Measurements from ENCODE around the gene TPSD1.
"Not testable (repeated sequence)": the region's sequence is repeated elsewhere in the genome, so short reads cannot be mapped to it uniquely, and the experiment has no call there.

Gene TPSD1

DNA sequence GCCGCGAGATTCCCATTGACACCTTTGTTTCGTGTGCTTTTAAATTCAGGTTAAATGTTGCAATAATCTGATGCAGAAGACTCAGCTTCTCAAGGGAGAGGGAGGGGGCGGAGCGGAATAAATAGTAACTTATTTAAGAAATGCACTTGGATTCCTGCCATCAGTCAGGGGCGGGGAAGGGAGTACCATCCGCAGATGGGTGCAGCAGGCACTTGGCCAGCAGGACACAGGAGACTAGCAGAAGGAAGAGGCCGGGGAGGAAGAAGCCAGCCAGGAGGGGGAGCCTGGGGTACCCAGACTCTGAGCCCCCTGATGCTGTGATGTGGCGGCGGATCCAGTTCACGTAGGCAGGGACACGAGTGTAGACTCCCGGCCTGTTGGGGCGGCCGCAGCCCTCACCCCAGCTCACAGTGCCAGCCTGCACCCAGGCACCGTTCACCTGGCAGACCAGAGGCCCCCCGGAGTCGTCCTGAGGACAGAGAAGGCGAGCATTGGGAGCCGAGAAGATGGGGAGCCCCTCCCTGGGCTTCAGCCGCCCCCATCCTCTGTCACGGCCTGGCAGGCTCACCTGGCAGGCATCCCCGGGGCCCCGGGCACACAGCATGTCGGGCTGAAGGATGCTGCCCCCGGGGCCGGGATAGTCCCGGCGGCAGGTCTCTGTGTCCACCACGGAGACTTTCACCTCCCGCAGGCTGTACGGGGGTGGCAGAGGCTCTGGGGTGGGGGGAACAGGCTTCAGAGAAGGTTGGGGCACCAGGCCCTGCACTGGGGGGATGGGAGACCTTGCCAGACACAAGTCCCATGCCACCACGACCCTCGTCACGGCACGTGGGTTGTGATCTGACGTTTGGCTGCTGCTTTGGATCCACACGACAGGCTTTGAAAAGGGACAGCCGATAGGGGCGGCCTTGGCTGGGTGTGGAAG, 34.0 kb upstream of the TPSD1 start:
- no peak for DNase-seq

DNA sequence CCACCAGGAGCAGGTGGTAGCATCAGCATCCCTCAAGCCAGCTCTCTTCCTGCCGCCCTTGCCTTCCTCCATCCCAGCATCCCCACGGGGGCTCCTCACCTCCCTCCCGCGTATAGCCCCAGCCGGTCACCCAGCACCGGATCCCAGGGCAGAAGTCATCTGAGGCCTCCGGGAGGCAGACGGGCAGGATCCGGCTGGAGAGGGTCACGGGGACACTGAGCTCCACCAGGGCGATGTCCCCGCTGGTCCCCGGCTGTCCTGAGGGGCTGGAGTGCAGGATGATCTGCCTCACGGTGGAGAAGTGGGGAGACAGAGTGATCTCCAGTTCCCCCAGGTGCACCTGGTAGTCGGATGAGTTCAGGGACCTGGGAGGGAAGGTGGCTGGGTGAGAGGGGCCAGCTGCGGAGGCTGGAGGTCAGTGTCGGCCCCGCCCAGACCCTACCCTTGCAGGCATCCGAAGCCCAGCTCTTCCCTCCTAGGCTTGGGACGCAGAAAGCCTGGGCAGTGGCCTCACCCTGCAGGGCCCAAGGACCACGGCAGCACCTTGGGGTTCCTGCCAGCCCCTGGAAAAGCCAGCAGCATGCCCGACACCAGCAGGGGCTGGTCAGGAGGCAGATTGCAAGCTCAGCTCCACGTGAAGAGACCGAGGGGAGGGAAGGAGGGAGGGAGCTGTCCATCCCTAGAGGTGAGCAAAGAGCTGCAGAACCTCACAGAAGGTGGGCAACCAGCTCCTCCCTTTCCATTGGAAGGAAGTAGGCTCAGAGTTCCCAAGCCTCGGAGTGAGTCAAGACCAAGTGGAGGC, 33.1 kb upstream of the TPSD1 start:
- no peak for DNase-seq

DNA sequence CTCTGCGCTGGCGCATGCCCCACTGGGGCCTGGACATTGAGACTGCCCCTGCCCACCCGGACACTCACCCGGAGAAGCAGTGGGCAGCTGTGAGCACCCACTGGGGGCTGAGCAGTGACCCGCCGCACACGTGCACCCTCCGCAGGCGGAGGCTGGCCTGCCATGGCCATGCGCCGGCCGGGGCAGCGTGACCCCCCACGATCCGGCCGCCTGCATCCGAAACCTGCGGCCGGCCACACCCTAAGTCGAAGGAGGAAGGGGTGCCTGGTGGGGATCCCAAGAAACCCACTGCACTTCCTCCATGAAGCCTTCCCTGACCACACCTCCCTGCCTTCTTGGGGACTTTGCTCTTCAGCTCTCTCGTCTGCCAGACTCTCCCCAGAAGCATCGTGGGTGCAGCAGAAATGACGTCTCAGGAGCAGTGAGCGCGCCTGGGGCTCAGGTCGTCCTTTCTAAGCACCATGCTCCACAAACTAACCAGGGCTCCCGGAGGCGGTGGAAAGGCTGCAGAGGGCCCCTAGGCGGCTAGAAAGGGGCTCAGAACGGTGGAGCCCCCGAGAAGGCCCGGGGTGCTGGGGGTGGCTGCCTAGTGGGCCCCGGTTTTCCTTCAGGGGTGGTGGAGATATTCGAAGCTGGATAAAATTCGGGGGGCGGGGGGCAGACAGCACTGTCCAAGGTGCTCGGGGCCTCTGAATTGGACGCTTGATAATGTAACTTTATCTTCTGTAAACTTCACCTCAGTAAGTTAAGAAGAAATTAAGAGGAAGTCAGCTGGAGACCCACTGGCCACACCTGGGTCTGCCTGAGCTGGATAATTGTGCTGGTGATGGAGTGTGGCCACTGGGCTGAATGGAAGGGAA, 32.3 kb upstream of the TPSD1 start:
- DNase-seq = no peak

DNA sequence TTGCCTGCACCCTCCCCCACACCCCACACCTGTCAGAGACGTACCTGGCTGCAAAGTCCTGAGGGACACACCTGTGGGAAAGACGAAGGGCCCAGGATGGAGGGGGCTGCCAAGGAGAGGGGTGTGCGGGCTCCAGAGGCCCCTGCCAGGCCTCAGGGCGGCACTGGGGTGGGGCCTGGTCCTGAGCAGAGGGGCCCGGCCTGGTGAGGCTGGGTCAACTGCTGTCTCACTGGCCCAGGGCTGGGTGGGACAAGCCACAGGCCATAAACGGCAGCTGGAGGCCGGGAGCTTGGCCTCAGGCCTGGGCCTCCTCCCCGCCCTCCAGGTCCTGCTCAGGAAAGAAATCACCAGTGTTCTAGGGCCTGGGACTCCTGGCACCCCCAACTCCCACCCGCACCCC, 31.3 kb upstream of the TPSD1 start:
- DNase-seq = no peak

DNA sequence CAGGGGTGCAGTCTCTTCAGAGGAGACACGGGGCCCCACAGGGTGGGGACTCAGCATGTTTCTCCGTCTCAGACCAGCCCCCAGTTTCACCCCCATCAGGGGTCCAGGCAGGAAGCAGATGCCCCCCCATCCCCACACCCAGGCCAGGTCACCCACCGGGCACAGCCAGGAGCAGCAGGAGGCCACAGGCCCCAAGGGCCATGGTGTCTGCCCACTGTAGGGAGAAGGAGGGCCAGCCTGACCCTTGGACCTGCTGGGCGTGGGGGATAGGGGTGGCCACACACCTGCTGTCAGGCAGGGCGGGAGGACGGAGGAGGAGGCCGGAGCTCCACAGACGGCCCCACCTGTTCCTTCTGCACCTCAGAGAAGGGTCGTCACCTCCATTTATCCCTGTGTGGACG, 30.8 kb upstream of the TPSD1 start, which contains the start of gene TPSG1:
Gene TPSG1, minus strand, starts transcription at position 218 of the 401 bp plus-strand sequence. Its CDS starts 16 bp downstream, at position 202.
- DNase-seq = no peak

DNA sequence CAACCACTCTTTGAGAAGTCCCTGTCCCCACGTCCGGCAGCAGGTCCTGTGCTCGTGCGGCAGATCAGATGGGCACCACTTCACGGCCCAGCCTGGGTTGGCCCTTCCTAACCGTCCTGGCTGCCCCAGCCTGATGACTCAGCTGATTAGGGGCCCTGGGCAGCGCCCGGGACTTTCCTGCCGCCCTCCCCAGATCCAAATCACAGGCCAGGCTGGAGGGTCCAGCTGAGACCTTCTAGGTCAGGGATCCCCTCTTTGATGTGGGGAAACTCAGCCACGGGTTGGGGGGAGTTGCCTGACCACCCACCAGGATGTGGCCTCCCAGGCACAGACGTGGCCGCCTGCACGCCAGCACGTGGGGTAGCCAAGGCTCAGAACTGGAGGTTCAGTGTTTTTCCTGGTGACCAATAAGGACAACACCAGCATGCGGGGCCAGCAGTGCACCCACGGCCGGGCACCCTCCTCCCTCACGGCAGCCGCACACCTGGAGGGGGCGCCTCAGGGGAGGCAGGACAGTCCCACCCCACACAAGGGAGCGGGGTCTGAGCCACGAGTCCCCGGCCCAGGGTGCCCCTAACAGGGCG, 30.0 kb upstream of the TPSD1 start:
- not testable (repeated sequence) for DNase-seq

DNA sequence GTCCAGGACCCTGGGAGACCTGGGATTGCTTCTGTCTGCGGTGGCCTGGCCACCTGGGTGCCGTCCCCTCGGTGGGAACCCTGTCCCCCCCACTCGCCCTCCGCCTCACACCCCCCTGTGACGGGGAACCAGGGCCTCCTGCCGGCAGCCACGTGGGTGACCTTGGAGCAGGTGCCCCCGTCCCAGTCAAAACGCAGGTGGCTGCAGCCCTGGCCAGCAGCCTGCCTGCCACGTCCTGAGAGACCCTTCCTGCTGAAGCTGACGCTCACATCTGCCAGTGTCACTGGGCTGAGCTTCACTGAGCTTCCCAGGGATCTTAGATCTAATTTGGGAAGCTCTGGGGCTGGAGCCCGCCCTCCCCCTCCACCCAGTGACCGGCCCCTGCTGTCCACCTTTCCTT, 29.2 kb upstream of the TPSD1 start:
- not testable (repeated sequence) for DNase-seq

DNA sequence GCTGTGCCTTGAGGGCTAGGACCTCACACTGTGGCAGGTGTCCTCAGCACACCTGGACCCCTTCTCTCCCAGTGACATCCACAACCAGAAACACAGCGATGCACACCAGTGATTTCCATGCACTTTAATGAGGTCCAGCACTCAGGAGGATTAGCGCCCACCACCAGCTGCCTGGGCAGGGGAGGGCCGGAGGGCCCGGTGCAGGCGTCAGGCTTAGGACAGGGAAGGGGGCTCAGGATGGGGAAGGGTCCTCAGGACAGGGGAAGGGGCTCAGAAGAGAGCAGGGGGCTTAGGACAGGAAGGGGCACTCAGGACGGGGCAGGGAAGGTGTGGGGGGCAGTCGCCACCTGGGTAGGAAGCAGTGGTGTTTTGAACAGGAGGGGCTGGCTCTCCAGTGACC, 27.6 kb upstream of the TPSD1 start:
- not testable (repeated sequence) for DNase-seq

DNA sequence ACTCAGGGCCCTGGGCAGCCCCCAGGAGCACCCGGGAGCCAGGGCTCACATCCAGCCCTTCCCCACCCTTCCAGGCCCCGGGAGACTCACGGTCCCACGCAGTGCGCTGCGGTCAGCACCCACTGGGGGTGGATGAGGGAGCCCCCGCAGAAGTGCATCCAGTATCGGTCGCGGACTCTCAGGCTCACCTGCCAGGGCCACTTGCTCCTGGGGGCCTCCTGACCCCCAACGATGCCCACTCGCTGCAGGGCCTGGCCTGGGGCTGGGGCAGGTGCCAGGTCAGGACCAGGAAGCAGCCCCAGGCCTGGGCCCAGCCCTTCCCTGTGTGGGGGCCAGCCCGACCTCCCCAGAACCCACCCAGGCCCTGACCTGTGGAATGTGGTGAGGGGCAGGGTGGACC, 26.4 kb upstream of the TPSD1 start:
- DNase-seq = not testable (repeated sequence)

DNA sequence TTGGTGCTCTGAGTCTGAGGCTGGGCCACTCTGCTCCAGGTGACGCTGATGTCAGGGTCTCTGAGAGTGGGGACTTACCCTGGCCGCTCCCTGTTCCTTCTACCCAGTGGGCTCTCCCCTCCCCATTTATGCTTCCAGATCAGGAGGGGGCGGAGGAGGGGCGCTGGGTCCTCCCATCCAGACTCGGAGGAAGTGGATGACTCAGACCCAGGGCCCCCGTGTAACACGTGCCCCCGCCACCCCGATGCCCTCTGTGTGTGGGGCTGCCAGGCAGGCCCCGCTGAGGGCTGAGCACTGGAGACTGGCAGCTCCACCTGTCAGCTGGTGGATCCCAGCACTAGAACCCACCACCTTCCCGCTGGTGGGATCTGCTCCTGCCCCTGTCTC, 25.8 kb upstream of the TPSD1 start, which contains the start of gene TPSB2:
Gene TPSB2, minus strand, starts transcription at position 101 of the 387 bp plus-strand sequence. CDS start 233 bp downstream, outside the sequence.
- not testable (repeated sequence) for DNase-seq

DNA sequence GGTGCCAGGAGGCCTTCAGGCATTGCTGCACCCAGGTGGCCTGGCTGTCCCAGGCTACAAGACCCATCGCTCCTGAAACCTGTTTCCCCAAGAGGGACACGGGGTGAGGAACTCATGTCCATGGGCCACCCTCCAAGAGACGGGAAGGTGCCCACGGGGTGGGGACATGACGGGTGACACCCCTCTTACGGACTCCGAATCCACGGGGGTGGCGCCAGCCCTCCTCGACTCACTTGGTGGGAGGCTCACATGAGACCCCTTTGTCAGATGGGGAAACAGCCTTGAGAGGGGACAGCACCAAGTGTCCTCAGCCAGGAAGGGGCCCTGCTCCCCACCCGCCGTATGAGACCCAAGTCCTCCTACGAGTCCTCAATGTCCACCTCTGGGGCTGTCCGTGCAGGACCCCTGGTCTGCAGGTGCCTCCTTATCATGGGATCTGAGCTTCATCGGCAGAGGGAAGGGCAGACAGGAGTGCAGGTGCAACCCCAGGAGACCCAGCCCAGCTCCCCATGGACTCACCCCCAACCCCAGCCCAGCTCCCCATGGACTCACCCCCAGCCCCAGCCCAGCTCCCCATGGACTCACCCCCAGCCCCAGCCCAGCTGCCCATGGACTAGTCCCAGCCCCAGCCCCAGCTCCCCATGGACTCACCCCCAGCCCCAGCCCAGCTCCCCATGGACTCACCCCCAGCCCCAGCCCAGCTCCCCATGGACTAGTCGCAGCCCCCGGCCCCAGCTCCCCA, 25.2 kb upstream of the TPSD1 start:
- not testable (repeated sequence) for DNase-seq

DNA sequence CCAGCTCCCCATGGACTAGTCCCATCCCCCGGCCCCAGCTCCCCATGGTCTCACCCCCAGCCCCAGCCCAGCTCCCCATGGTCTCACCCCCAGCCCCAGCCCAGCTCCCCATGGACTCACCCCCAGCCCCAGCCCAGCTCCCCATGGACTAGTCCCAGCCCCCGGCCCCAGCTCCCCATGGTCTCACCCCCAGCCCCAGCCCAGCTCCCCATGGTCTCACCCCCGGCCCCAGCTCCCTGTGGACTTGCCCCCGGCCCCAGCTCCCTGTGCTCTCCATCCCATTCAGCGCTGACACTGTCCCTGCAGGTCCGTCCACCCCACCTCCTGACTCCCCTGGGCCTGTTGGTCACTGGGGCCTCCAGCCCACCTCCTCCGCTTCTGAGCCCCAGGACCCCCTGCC, 24.6 kb upstream of the TPSD1 start:
- DNase-seq = not testable (repeated sequence)

DNA sequence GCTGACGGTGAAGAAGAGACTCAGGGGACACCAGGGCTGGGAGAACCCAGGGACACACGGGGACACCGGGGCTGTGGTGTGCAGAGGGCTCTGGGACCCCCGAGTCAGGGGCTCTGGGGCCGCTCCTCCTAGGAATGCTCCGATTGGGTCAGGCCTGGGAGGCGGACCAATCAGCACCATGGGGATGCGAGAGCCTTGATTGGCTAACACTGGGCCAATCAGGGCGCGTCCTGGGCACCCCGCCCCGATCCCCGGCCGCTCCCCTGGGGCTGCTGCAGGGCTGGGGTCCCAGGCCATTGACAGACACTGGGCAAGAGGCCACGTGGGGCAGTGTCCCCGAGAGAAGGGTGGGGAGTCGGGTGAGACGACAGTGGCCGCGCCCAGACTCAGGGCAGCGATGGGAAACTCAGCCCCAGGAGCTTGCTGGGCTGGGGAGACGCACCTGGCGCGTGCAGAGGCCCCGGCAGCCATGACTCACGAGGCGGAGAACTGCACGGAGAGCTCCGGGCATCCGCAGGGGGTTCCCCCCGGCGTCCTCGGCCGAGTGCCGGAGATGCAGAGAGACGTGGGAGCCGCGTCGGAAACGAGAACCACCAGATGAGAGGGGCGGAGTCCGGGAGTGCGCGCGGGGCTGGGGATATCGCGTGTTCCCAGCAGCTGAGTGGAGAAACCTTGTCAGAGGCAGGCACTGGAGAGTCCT, 23.7 kb upstream of the TPSD1 start:
- DNase-seq = not testable (repeated sequence)

DNA sequence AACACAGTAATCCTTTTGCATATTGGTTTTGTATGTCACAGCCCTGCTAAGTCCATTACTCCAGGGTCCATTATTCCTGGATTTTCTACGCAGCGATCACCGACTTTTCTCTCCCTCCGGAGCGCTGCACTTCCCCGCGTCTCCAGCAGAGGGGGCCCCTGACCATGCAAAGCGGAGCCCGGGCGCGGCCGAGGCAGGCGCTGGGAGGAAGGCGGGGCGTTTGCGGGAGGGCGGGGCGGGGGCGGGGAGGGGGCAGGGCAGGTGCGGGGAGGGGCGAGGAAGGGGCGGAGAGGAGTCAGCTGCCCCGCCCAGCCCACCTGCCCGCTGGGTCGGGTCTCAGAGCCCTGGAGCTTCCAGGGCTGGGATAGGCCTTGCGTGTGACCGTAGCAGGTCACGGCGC, 19.2 kb upstream of the TPSD1 start:
- not testable (repeated sequence) for DNase-seq

DNA sequence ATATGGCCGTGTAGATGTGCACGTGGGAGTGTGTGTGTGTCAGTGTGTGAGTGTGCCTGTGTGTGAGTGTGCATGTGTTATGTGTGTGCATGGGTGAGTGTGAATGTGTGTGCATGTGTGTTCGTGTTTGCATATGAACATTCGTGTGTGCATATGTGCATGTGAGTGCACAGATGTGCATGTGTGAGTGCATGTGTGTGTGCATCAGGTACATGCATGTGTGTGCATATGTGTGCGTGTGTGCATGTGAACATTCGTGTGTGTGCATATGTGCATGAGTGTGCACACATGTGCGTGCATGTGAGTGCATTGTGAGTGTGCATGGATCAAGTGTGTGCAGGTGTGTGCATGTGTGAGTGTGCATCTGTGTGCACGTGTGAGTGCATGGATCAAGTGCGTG, 17.9 kb upstream of the TPSD1 start:
- no peak for DNase-seq

DNA sequence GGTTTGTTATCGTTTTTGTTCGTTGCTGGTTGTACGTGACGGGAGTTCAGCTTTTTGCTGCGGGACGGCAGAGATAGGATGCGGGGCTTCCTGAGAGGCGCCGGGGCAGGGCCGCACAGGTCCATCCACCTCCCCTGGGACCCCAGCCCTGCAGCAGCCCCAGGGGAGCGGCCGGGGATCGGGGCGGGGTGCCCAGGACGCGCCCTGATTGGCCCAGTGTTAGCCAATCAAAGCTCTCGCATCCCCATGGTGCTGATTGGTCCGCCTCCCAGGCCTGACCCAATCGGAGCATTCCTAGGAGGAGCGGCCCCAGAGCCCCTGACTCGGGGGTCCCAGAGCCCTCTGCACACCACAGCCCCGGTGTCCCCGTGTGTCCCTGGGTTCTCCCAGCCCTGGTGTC, 17.0 kb upstream of the TPSD1 start:
- not testable (repeated sequence) for DNase-seq

DNA sequence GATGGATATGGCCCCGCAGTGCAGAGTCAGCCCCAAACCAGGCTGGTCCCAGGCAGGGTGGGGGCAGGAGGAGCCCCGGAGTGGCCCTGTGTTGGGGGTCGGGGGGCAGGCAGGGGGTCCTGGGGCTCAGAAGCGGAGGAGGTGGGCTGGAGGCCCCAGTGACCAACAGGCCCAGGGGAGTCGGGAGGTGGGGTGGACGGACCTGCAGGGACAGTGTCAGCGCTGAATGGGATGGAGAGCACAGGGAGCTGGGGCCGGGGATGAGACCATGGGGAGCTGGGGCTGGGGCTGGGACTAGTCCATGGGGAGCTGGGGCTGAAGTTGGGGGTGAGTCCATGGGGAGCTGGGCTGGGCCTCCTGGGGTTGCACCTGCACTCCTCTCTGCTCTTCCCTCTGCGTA, 16.3 kb upstream of the TPSD1 start:
- DNase-seq = not testable (repeated sequence)

DNA sequence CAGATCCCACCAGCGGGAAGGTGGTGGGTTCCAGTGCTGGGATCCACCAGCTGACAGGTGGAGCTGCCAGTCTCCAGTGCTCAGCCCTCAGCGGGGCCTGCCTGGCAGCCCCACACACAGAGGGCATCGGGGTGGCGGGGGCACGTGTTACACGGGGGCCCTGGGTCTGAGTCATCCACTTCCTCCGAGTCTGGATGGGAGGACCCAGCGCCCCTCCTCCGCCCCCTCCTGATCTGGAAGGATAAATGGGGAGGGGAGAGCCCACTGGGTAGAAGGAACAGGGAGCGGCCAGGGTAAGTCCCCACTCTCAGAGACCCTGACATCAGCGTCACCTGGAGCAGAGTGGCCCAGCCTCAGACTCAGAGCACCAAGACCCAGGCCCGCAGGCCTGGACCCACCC, 15.4 kb upstream of the TPSD1 start, which contains the start of gene TPSAB1:
Gene TPSAB1, plus strand, starts transcription at position 270 of the 400 bp plus-strand sequence. CDS start 234 bp downstream, outside the sequence.
- not testable (repeated sequence) for DNase-seq

DNA sequence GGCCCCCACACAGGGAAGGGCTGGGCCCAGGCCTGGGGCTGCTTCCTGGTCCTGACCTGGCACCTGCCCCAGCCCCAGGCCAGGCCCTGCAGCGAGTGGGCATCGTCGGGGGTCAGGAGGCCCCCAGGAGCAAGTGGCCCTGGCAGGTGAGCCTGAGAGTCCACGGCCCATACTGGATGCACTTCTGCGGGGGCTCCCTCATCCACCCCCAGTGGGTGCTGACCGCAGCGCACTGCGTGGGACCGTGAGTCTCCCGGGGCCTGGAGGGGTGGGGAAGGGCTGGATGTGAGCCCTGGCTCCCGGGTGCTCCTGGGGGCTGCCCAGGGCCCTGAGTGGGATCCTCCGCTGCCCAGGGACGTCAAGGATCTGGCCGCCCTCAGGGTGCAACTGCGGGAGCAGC, 14.8 kb upstream of the TPSD1 start:
- DNase-seq = not testable (repeated sequence)

DNA sequence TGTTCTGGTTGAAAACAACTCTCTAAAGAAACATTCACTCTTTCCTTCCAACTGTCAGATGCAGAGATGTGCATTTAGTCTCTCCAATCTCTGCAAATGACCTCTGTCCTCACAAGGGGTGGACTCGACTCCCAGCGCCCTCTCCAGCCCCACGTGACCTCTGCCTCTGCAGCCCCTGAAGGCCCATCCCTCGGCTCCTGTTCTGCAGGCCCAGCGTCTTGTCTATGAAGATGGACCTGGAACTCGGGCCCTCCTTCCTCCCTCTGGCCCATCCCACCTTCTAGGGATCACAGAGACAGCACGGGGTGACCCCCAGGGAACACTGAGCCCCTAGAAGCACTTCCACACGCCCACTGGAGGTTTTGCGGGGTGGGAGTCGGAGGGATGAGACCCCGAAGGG, 12.5 kb upstream of the TPSD1 start:
- DNase-seq = not testable (repeated sequence)
